Uterus (tissue), 2 donors: Measurements from ENCODE around the gene EHMT1.

Source experiments
- POLR2A ChIP-seq, 2 donors: fragments of 450-650 bp; IDR thresholded peaks; one replicate each; pipeline ENCODE4 v1.6.1; 2016; ENCODE audit warnings: antibody characterized with exemption in 2 of 2, mild to moderate bottlenecking in 1 of 2, moderate library complexity in 1 of 2
- TF ChIP-seq, protein P1 (sequence below), 4 experiments: fragments of 200-600 bp in 2 of 4; fragments of 450-650 bp in 2 of 4; sonication (generic) in 2 of 4; IDR thresholded peaks; one replicate each; pipeline ENCODE4 v1.5.1; 2016 to 2019; ENCODE audit warnings: antibody characterized with exemption in 4 of 4, mild to moderate bottlenecking in 2 of 4, moderate library complexity in 1 of 4

DNA sequence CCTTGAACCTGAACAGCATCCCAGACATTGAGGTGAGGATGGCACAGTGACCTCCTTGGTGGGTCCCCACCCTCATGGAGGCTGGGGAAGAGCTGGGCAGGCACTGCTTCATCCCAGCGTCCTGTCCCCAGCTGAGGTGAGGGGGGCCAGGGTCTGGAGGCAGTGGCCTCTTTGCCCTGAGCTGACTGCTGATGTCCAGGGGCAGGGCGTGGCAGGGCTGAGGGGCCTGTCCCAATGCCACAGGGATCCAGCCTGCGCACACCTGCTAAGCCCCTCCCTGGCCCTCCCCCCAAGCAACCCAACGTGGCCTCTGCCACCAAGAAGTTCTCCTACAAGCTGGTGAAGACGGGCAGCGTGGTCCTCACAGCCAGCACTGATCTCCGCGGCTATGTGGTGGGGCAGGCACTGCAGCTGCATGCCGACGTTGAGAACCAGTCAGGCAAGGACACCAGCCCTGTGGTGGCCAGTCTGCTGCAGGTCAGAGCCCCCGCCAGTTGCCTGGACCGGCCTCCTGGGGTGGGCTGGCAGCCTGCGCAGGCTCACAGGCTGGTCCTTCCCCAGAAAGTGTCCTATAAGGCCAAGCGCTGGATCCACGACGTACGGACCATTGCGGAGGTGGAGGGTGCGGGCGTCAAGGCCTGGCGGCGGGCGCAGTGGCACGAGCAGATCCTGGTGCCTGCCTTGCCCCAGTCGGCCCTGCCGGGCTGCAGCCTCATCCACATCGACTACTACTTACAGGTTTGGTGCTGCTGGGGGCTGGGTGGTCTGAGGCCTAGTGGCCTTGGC lies 4.9 kb upstream of the EHMT1 start:
- TF ChIP-seq, protein P1, sequence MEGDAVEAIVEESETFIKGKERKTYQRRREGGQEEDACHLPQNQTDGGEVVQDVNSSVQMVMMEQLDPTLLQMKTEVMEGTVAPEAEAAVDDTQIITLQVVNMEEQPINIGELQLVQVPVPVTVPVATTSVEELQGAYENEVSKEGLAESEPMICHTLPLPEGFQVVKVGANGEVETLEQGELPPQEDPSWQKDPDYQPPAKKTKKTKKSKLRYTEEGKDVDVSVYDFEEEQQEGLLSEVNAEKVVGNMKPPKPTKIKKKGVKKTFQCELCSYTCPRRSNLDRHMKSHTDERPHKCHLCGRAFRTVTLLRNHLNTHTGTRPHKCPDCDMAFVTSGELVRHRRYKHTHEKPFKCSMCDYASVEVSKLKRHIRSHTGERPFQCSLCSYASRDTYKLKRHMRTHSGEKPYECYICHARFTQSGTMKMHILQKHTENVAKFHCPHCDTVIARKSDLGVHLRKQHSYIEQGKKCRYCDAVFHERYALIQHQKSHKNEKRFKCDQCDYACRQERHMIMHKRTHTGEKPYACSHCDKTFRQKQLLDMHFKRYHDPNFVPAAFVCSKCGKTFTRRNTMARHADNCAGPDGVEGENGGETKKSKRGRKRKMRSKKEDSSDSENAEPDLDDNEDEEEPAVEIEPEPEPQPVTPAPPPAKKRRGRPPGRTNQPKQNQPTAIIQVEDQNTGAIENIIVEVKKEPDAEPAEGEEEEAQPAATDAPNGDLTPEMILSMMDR (IDR thresholded peaks at IDR 0.05), result no peak
- TF ChIP-seq POLR2A (IDR thresholded peaks at IDR 0.05), result no peak
